Spinal cord (tissue), 10 donors: ENCODE data around the gene ZIC2. TPM values are rescaled to one million over a fixed set of nuclear protein-coding genes. Genes with fewer than 3 reads are reported as not detected.

Source experiments
- DNase-seq, 6 donors: peaks; one replicate each; pipeline versions ENCODE4 v3.0.0 to v3.0.0-alpha.2; 2013 to 2015; ENCODE audit warnings: low spot score in 6 of 6, low read depth in 4 of 6
- H3K27ac ChIP-seq: one replicate; pipeline ENCODE4 v1.5.1; 2013; ENCODE audit warnings: low read depth, low read length, control low read depth
- H3K27me3 ChIP-seq: one replicate; pipeline ENCODE4 v1.6.1; 2013; ENCODE audit warnings: low read length; ENCODE audit not compliant: control insufficient read depth, insufficient read depth
- H3K36me3 ChIP-seq: one replicate; pipeline ENCODE4 v1.6.1; 2013; ENCODE audit warnings: low read length; ENCODE audit not compliant: control insufficient read depth, insufficient read depth
- H3K4me1 ChIP-seq: one replicate; pipeline ENCODE4 v1.6.1; 2013; ENCODE audit warnings: low read length; ENCODE audit not compliant: control insufficient read depth, insufficient read depth
- H3K4me3 ChIP-seq: one replicate; pipeline ENCODE4 v1.5.1; 2013; ENCODE audit warnings: low read depth, low read length, control low read depth
- H3K9me3 ChIP-seq: one replicate; pipeline ENCODE4 v1.6.1; 2013; ENCODE audit warnings: low read length; ENCODE audit not compliant: control insufficient read depth, insufficient read depth
- WGBS: methylation state at CpG from one replicate; pipeline ENCODE4 v1.1.5; 2013; ENCODE audit warnings: missing lambda C conversion rate; ENCODE audit not compliant: insufficient coverage; 5-methylcytosine and 5-hydroxymethylcytosine counted together
- polyA plus RNA-seq, 2 donors: library from polyadenylated mRNA; unstranded; fragments of 120-200 nt; gene quantifications; one replicate each; pipeline ENCODE4 v1.2.1, GENCODE V29; 2013; ENCODE audit not compliant: insufficient read length in 2 of 2
- total RNA-seq, 2 donors: library from RNA; depleted of rRNA in 1 of 2; stranded (reverse); fragments of 120-200 nt in 1 of 2; fragments of >200 nt in 1 of 2; gene quantifications; one replicate each; pipeline versions ENCODE4 v1.2.3 to v1.2.4, GENCODE V29; 2013 to 2014
- donor health status: healthy.

ZIC2 gene
- total and polyA plus RNA-seq, 4 donors: 23.2 to 102 (median 54.2) TPM

DNA sequence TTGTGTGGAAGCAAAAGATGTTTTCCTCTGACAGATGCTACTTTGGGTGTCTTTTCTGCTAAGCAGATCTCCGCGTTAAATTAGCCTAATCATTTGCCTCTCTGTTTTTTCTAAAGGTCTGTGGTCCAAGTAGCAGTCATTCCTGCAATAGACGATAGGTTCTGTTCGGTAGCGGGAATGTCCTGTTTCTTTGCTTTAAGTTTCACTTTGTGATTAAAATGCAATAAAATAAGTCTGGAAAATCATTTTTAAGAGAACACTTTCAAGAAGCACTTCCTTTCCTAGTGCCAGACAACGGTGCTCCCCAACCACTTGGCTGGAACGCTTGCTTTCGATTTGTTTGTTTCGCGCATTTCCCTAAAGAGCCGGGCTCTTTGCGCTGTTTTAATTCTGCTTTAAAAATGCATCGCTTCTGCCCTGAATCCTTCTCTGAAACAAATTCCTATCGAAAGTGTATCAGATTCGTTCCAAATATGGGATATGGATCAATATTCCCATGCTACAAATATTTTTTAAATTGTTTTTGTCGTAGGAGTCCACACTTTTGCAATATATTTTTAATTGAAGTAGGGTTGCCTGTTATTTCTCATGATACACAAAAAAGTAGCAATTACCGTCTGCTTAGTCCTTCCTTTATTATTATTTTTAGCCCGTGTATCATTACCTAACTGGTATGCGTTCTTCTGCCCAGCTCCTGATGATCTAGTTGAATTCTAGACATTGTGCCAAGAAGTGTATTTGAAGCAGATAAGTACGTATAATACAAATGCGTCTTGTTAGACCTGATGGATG lies 14.2 kb downstream of the ZIC2 start:
- no peaks in the 10 kb centered on the region for H3K36me3 ChIP-seq
- peak in 5 of 6 donors; percentile 56 to 85 (median 81) for DNase-seq
- peaks cover 21% of the 10 kb centered on the region for H3K4me1 ChIP-seq
- peak overlapping the region; percentile 92 for H3K27ac ChIP-seq
- WGBS: 1% methylated on average over 8 of the region's 21 CpGs
- H3K9me3 ChIP-seq: no peaks in the 10 kb centered on the region
- H3K27me3 ChIP-seq: peaks cover 88% of the 10 kb centered on the region
- H3K4me3 ChIP-seq: peak overlapping the region; percentile 28

DNA sequence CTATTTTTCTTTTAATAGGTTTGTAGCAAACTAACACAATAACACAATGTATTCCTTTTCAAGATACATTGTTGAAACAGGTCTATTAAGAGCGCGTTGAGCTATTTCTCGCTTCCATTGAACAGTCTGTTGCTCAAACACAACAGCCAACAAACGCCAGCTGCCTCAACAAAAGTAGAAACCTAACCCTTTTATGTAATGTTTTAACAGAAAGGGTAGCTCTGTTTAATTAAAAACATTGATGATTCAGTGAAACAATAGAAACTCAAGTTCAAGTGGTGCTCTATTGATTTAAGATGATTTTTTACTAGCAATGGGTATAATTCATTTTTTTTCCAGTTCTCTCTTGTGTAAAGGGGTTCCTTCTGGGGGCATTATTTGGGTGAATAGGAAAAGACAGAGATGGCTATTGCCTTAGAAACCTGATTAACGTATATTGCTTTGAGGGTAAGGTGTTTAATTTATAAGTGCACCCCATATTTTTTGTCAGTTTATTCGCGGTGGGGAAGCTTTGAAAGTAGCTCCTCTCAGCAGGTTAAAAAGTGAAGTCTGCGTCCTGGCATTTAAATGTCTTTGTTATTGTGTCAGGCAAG lies 14.9 kb downstream of the ZIC2 start:
- DNase-seq: peak in 3 of 6 donors; percentile 33 to 62 (median 59)
- WGBS: 3% methylated on average over 4 of the region's 8 CpGs
- Histone ChIP-seq H3K4me1 (peaks cover 14% of the 10 kb centered on the region), H3K4me3 (peak overlapping the region; percentile 17), H3K9me3 (no peaks in the 10 kb centered on the region), H3K27ac (peak overlapping the region; percentile 92), H3K27me3 (peaks cover 81% of the 10 kb centered on the region), H3K36me3 (no peaks in the 10 kb centered on the region)

DNA sequence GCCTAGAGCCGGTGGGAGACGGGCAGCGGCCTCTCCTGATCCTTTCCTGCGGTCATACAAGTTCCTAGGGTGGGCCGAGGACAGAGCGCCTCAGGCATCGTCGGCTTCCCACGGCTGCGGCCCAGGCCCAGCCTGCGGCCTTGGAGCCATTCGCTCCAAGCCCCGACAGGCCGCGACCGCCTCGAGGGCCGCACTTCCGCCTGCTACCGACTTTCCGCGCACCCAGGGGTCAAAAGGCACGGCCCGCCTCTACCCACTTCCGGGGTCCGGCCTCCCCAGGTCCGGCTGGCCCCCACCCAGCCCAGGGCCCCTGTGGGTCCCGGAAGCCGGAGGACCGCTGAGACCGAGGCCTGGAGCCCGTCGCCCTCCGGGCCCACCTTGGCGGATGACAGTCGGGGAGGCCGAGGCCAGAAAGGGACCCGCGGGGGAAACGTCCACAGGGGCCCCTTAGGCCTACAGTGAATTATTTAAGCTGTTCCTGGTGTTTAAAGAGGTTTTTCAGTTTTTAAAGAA lies 16.2 kb downstream of the ZIC2 start:
- H3K4me3 ChIP-seq: no peak overlapping the region
- DNase-seq: peak in 1 of 6 donors; percentile 7
- WGBS: 59% methylated on average over 39 of the region's 40 CpGs

GRCh38 chr13:99998261-99998660 lies 16.7 kb downstream of the ZIC2 start:
- Histone ChIP-seq H3K4me3 (no peak overlapping the region), H3K36me3 (no peaks in the 10 kb centered on the region), H3K9me3 (no peaks in the 10 kb centered on the region), H3K27me3 (peaks cover 63% of the 10 kb centered on the region), H3K27ac (peak overlapping the region; percentile 92), H3K4me1 (peaks cover 11% of the 10 kb centered on the region)
- DNase-seq: peak in 1 of 6 donors; percentile 14
- 100% methylated on average over 2 of the region's 11 CpGs for WGBS

More for the DNA sequence above, 16.2 kb downstream of the ZIC2 start:
- Histone ChIP-seq H3K27me3 (peaks cover 68% of the 10 kb centered on the region), H3K27ac (peak overlapping the region; percentile 92), H3K36me3 (no peaks in the 10 kb centered on the region), H3K4me1 (peaks cover 11% of the 10 kb centered on the region), H3K9me3 (no peaks in the 10 kb centered on the region)

GRCh38 chr13:100014621-100015020 lies 33.0 kb downstream of the ZIC2 start:
- DNase-seq: no peak
- no CpG with 5 or more reads among the region's 1 CpG for WGBS

GRCh38 chr13:100019780-100020356 lies 38.3 kb downstream of the ZIC2 start:
- Histone ChIP-seq H3K4me1 (no peaks in the 10 kb centered on the region), H3K27me3 (no peaks in the 10 kb centered on the region), H3K27ac (no peak overlapping the region), H3K36me3 (no peaks in the 10 kb centered on the region), H3K4me3 (no peak overlapping the region), H3K9me3 (no peaks in the 10 kb centered on the region)
- DNase-seq: no peak
- WGBS: 82% methylated on average over 3 of the region's 3 CpGs

More at GRCh38 chr13:100014621-100015020, 33.0 kb downstream of the ZIC2 start:
- no peaks in the 10 kb centered on the region for H3K27me3 ChIP-seq
- H3K4me3 ChIP-seq: no peak overlapping the region
- H3K27ac ChIP-seq: no peak overlapping the region
- H3K9me3 ChIP-seq: no peaks in the 10 kb centered on the region
- no peaks in the 10 kb centered on the region for H3K36me3 ChIP-seq
- H3K4me1 ChIP-seq: no peaks in the 10 kb centered on the region

GRCh38 chr13:100022798-100023197 lies 41.2 kb downstream of the ZIC2 start:
- Histone ChIP-seq H3K4me3 (no peak overlapping the region), H3K9me3 (no peaks in the 10 kb centered on the region), H3K4me1 (no peaks in the 10 kb centered on the region), H3K27me3 (no peaks in the 10 kb centered on the region), H3K36me3 (no peaks in the 10 kb centered on the region), H3K27ac (no peak overlapping the region)
- DNase-seq: no peak
- WGBS: no CpG with 5 or more reads among the region's 3 CpGs

DNA sequence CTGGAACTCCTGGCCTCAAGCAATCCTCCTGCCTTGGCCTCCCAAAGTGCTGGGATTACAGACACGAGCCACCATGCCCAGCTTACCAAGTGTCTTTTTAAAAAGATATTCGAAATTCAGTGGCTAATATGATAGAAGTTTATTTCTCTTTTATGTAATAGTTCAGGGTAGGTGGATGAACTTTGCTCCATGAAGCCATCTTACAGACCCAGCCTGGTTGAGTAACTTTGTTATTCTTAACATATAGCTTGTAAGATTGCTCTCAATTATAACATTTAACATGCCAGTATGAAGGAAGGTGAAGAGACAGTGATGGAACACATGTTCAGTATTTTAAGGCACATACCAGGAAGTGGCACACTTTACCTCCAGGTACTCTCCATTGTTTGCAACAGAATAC lies 42.4 kb downstream of the ZIC2 start:
- Histone ChIP-seq H3K4me3 (no peak overlapping the region), H3K27me3 (no peaks in the 10 kb centered on the region), H3K4me1 (no peaks in the 10 kb centered on the region), H3K36me3 (no peaks in the 10 kb centered on the region), H3K27ac (no peak overlapping the region), H3K9me3 (no peaks in the 10 kb centered on the region)
- DNase-seq: no peak
- WGBS: no CpG with 5 or more reads among the region's 2 CpGs

DNA sequence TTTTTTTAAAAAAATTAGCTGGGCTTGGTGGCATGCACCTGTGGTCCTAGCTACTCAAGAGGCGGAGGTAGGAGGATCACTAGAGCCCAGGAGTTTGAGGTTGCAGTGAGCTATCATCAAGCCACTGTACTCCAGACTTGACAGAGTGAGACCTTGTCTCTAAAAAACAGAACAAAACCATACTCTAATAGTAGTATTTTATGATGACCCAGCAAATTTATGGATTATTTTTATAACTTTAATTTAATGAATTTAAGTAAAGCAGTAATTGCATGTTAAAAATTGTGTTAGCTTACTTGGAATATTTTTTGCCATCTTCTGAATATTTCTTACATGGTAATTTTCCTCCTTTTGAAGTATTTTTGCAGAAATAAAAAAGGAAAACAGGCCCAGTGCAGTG lies 48.3 kb downstream of the ZIC2 start:
- no peak overlapping the region for H3K4me3 ChIP-seq
- H3K4me1 ChIP-seq: no peaks in the 10 kb centered on the region
- H3K27ac ChIP-seq: no peak overlapping the region
- no peak for DNase-seq
- no peaks in the 10 kb centered on the region for H3K36me3 ChIP-seq
- no CpG with 5 or more reads among the region's 1 CpG for WGBS
- H3K9me3 ChIP-seq: no peaks in the 10 kb centered on the region
- H3K27me3 ChIP-seq: no peaks in the 10 kb centered on the region
